HepG2 (cell line): ENCODE results near the gene DSEL. TPM values are rescaled to one million over a fixed set of nuclear protein-coding genes. Genes with fewer than 3 reads are reported as not detected.

Source experiments
- ATAC-seq: fragments of 200-7000 bp; cut with Tn5 transposase; 3 replicates; pipeline ENCODE4 v1.9.1; 2020; ENCODE audit warnings: mild to moderate bottlenecking, moderate library complexity
- BruUV-seq: library from RNA; stranded (reverse); fragments of 400-500 nt; replicated peaks from 2 replicates; lab custom pipeline; 2021; lab: Mats Ljungman, UMichigan
- CTCF ChIA-PET: fragments of 300-600 bp; formaldehyde crosslinking; extraction: SDS; loops from one replicate; lab custom pipeline; 2021; ENCODE audit warnings: low total read pairs, inconsistent platforms, low intra/inter-chr PET ratio; lab: Yijun Ruan, JAX
- POLR2A ChIA-PET: fragments of 350-600 bp; sonication (Branson Sonifier 250); formaldehyde crosslinking; loops from one replicate; lab custom pipeline; 2020; ENCODE audit warnings: antibody characterized with exemption, inconsistent platforms; lab: Yijun Ruan, JAX
- DNase-seq: peaks from one replicate; pipeline ENCODE4 v3.0.0-alpha.2; 2015; ENCODE audit warnings: low spot score
- FAIRE-seq: peaks from 3 replicates; lab custom pipeline; 2011; peaks lifted over from hg19 to GRCh38; lab: Jason Lieb, UNC
- H2AFZ ChIP-seq: one replicate; pipeline ENCODE4 v1.6.1; 2011; ENCODE audit warnings: low read length, inconsistent platforms
- H3K27ac ChIP-seq: fragments of 300-600 bp; 3 replicates; pipeline ENCODE4 v1.8.0; 2011; ENCODE audit warnings: mixed run types, mild to moderate bottlenecking, mixed read lengths, low read length, inconsistent platforms; ENCODE audit not compliant: insufficient read depth; ENCODE audit errors: extremely low read length
- H3K27me3 ChIP-seq, 2 experiments: fragments of 200-600 bp in 1 of 2; 2 replicates in 1 of 2; 3 replicates in 1 of 2; pipeline versions ENCODE4 v1.6.0 to v1.8.0; 2011; ENCODE audit warnings: low read length in 2 of 2, mild to moderate bottlenecking in 2 of 2, moderate library complexity in 2 of 2, inconsistent platforms in 1 of 2; ENCODE audit not compliant: insufficient read depth in 2 of 2, control insufficient read depth in 1 of 2
- H3K36me3 ChIP-seq, 2 experiments: fragments of 200-600 bp in 1 of 2; replicated peaks in 1 of 2; 2 replicates in 1 of 2; 3 replicates in 1 of 2; pipeline versions ENCODE4 v1.5.1 to v1.8.0; 2011; ENCODE audit warnings: low read length in 2 of 2, inconsistent platforms in 1 of 2; ENCODE audit not compliant: insufficient read depth in 2 of 2, control insufficient read depth in 1 of 2
- H3K4me1 ChIP-seq: 2 replicates; pipeline ENCODE4 v1.5.1; 2012; ENCODE audit warnings: low read length, inconsistent platforms; ENCODE audit not compliant: insufficient read depth
- H3K4me2 ChIP-seq: 2 replicates; pipeline ENCODE4 v1.6.0; 2011; ENCODE audit warnings: low read depth, low read length, inconsistent platforms
- H3K4me3 ChIP-seq, 3 experiments: fragments of 200-600 bp in 1 of 3; sonication (generic), shearing (Covaris generic) in 1 of 3; replicated peaks in 1 of 3; 2 replicates each; pipeline ENCODE4 v1.5.1; 2011 to 2016; ENCODE audit warnings: low read length in 3 of 3, inconsistent platforms in 2 of 3, low read depth in 2 of 3, mild to moderate bottlenecking in 2 of 3, control low read depth in 1 of 3, mixed read lengths in 1 of 3; ENCODE audit not compliant: insufficient read depth in 1 of 3
- H3K79me2 ChIP-seq: one replicate; pipeline ENCODE4 v1.6.1; 2011; ENCODE audit warnings: low read length, inconsistent platforms; ENCODE audit not compliant: insufficient read depth
- H3K9ac ChIP-seq: 2 replicates; pipeline ENCODE4 v1.6.0; 2011; ENCODE audit warnings: mild to moderate bottlenecking, low read depth, low read length, inconsistent platforms; ENCODE audit not compliant: insufficient read depth
- H3K9me3 ChIP-seq: 2 replicates; pipeline ENCODE4 v1.5.1; 2012; ENCODE audit warnings: mild to moderate bottlenecking, low read length
- H4K20me1 ChIP-seq: 2 replicates; pipeline ENCODE4 v1.6.0; 2011; ENCODE audit warnings: inconsistent platforms, mild to moderate bottlenecking, low read length, moderate library complexity; ENCODE audit not compliant: insufficient read depth
- ETV5 ChIP-seq: IDR thresholded peaks from 2 replicates; pipeline ENCODE4 v1.6.1; 2018; ENCODE audit warnings: missing biosample characterization, missing genetic modification reagents, inconsistent platforms, borderline replicate concordance
- GATAD1 ChIP-seq: IDR thresholded peaks from 2 replicates; pipeline ENCODE4 v1.6.1; 2016; ENCODE audit warnings: missing genetic modification reagents, missing compliant biosample characterization
- HDAC2 ChIP-seq: sonication (generic); formaldehyde crosslinking; IDR thresholded peaks from 2 replicates; pipeline ENCODE4 v1.4.0; 2020; ENCODE audit warnings: missing genetic modification reagents
- HNF4G ChIP-seq, 2 experiments: sonication (generic) in 1 of 2; formaldehyde crosslinking in 1 of 2; IDR thresholded peaks; 2 replicates each; pipeline versions ENCODE4 v1.4.0 to v1.6.1; 2011 to 2020; ENCODE audit warnings: borderline replicate concordance in 2 of 2, low read depth in 2 of 2, mild to moderate bottlenecking in 2 of 2, low read length in 1 of 2, missing genetic modification reagents in 1 of 2, moderate library complexity in 1 of 2
- IRF2 ChIP-seq: IDR thresholded peaks from 2 replicates; pipeline ENCODE4 v1.6.1; 2018; ENCODE audit warnings: missing genetic modification reagents, missing compliant biosample characterization
- PAX8 ChIP-seq: sonication (generic); formaldehyde crosslinking; IDR thresholded peaks from 2 replicates; pipeline ENCODE4 v1.8.0; 2022; ENCODE audit warnings: mild to moderate bottlenecking, missing genetic modification reagents, borderline replicate concordance
- PHB2 ChIP-seq: fragments of 450-650 bp; IDR thresholded peaks from 2 replicates; pipeline ENCODE4 v1.6.1; 2018; ENCODE audit not compliant: partially characterized antibody
- RORA ChIP-seq: sonication (generic); formaldehyde crosslinking; IDR thresholded peaks from 2 replicates; pipeline ENCODE4 v1.5.0; 2020; ENCODE audit warnings: mild to moderate bottlenecking, missing genetic modification reagents, moderate library complexity
- ZNF335 ChIP-seq: sonication (generic); formaldehyde crosslinking; IDR thresholded peaks from 2 replicates; pipeline ENCODE4 v1.4.0; 2020; ENCODE audit warnings: missing genetic modification reagents
- ZNF720 ChIP-seq: sonication (generic); formaldehyde crosslinking; IDR thresholded peaks from 2 replicates; pipeline ENCODE4 v1.4.0; 2020; ENCODE audit warnings: missing genetic modification reagents
- ZNF773 ChIP-seq: sonication (generic); formaldehyde crosslinking; IDR thresholded peaks from 2 replicates; pipeline ENCODE4 v1.4.0; 2020; ENCODE audit warnings: missing genetic modification reagents, borderline replicate concordance
- ZNF790 ChIP-seq: sonication (generic); formaldehyde crosslinking; IDR thresholded peaks from 2 replicates; pipeline ENCODE4 v1.8.0; 2022; ENCODE audit warnings: missing genetic modification reagents, mild to moderate bottlenecking, borderline replicate concordance
- WGBS: methylation state at CpG from one replicate; pipeline ENCODE4 v1.1.6; 2017; ENCODE audit warnings: low lambda C conversion rate; 5-methylcytosine and 5-hydroxymethylcytosine counted together
- in situ Hi-C: cut with HindIII; loops from 2 replicates; pipeline ENCODE4 v1.10.0; 2017; ENCODE audit warnings: low pct_unique_long_range_greater_than_20kb; ENCODE audit not compliant: extremely low pct_ligation_motif_present
- intact Hi-C: fragments of 100-400 bp; cut with micrococcal nuclease; formaldehyde crosslinking; loops from one replicate; pipeline ENCODE4 v1.10.0; 2022; ENCODE audit not compliant: unreplicated experiment
- polyA plus RNA-seq, 8 experiments: library from polyadenylated mRNA; depleted of rRNA in 3 of 8; stranded (reverse) in 7 of 8; unstranded in 1 of 8; fragments of >200 nt; fragmentation: Illumina TruSeq in 4 of 8; extraction: Trizol in 4 of 8; gene quantifications; 2 replicates each; pipeline versions ENCODE4 v1.2.1 to v1.2.3, GENCODE V29; 2011 to 2016; ENCODE audit warnings: low read depth in 4 of 8, missing spikeins in 1 of 8, mixed read lengths in 1 of 8; ENCODE audit not compliant: insufficient read depth in 1 of 8
- total RNA-seq, 5 experiments: library from RNA; depleted of rRNA; stranded (reverse); fragments of >200 nt; fragmentation: Illumina TruSeq; extraction: Trizol; gene quantifications; 2 replicates each; pipeline ENCODE4 v1.2.3, GENCODE V29; 2016; ENCODE audit warnings: low read depth in 1 of 5
- TF ChIP-seq, protein P1 (sequence below): sonication (generic); formaldehyde crosslinking; IDR thresholded peaks from 2 replicates; pipeline ENCODE4 v1.5.1; 2020; ENCODE audit warnings: missing genetic modification reagents, mild to moderate bottlenecking, borderline replicate concordance
- TF ChIP-seq, protein P2 (sequence below): sonication (generic); formaldehyde crosslinking; IDR thresholded peaks from 2 replicates; pipeline ENCODE4 v1.4.0; 2020; ENCODE audit warnings: missing genetic modification reagents, borderline replicate concordance
- TF ChIP-seq, protein P3 (sequence below): sonication (generic); formaldehyde crosslinking; IDR thresholded peaks from 2 replicates; pipeline ENCODE4 v1.4.0; 2020; ENCODE audit warnings: missing genetic modification reagents, borderline replicate concordance

DSEL gene
- total and polyA plus RNA-seq, 2 of the 13 experiments (the other 11 are each of a cell fraction or from before 2014, with no cell fraction given), result 0.07 to 0.11 TPM

DNA sequence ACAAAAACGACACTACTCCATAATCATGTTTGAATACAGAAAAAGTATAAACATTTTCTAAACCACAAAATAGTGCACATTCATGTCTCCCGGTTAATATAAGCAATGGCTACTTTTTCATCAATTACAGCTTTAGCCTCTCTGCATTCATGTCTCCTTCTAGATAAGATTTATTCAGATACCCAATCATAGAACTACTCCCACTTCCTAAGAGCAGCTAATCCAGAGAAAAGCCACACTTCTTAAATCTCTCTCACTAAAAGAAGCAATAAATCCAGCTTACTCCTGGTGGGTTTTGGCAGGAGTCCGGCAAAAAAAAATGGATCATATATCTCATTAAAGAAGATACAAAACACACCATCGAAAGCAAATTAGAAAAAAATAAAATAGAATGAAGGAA is 20.1 kb downstream of the DSEL start:
- no peaks in the 10 kb centered on the region for H3K4me1 ChIP-seq
- H3K9me3 ChIP-seq, result no peaks in the 10 kb centered on the region
- no peaks in the 10 kb centered on the region for H4K20me1 ChIP-seq
- CTCF ChIA-PET, result no interaction called here
- H2AFZ ChIP-seq, result no peak overlapping the region
- H3K4me2 ChIP-seq, result no peak overlapping the region
- no peak overlapping the region for H3K4me3 ChIP-seq
- no peaks in the 10 kb centered on the region for H3K36me3 ChIP-seq
- no peaks in the 10 kb centered on the region for H3K27me3 ChIP-seq
- intact Hi-C loops (no loop called here), in situ Hi-C loops (no loop called here)
- H3K9ac ChIP-seq, result no peak overlapping the region
- H3K27ac ChIP-seq, result no peak overlapping the region
- FAIRE-seq (no peak), ATAC-seq (no peak), DNase-seq (no peak)
- TF ChIP-seq PAX8 (CRISPR knock-in tag) (no peak), PHB2 (no peak), ZNF720 (no peak), ZNF773 (CRISPR knock-in tag) (no peak), HNF4G (IDR thresholded peaks at IDR 0.05; ENCODE audit: borderline replicate concordance, low read depth, low read length) (no peak), HNF4G (CRISPR knock-in tag; IDR thresholded peaks at IDR 0.05; ENCODE audit: borderline replicate concordance, low read depth) (no peak), HDAC2 (CRISPR knock-in tag) (no peak), ETV5 (CRISPR knock-in tag) (no peak), IRF2 (CRISPR knock-in tag) (no peak), GATAD1 (CRISPR knock-in tag) (no peak), ZNF335 (CRISPR knock-in tag) (no peak), RORA (CRISPR knock-in tag) (no peak), ZNF790 (no peak)
- TF ChIP-seq, protein P1, sequence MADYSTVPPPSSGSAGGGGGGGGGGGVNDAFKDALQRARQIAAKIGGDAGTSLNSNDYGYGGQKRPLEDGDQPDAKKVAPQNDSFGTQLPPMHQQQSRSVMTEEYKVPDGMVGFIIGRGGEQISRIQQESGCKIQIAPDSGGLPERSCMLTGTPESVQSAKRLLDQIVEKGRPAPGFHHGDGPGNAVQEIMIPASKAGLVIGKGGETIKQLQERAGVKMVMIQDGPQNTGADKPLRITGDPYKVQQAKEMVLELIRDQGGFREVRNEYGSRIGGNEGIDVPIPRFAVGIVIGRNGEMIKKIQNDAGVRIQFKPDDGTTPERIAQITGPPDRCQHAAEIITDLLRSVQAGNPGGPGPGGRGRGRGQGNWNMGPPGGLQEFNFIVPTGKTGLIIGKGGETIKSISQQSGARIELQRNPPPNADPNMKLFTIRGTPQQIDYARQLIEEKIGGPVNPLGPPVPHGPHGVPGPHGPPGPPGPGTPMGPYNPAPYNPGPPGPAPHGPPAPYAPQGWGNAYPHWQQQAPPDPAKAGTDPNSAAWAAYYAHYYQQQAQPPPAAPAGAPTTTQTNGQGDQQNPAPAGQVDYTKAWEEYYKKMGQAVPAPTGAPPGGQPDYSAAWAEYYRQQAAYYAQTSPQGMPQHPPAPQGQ (CRISPR knock-in tag), result no peak
- TF ChIP-seq, protein P2, sequence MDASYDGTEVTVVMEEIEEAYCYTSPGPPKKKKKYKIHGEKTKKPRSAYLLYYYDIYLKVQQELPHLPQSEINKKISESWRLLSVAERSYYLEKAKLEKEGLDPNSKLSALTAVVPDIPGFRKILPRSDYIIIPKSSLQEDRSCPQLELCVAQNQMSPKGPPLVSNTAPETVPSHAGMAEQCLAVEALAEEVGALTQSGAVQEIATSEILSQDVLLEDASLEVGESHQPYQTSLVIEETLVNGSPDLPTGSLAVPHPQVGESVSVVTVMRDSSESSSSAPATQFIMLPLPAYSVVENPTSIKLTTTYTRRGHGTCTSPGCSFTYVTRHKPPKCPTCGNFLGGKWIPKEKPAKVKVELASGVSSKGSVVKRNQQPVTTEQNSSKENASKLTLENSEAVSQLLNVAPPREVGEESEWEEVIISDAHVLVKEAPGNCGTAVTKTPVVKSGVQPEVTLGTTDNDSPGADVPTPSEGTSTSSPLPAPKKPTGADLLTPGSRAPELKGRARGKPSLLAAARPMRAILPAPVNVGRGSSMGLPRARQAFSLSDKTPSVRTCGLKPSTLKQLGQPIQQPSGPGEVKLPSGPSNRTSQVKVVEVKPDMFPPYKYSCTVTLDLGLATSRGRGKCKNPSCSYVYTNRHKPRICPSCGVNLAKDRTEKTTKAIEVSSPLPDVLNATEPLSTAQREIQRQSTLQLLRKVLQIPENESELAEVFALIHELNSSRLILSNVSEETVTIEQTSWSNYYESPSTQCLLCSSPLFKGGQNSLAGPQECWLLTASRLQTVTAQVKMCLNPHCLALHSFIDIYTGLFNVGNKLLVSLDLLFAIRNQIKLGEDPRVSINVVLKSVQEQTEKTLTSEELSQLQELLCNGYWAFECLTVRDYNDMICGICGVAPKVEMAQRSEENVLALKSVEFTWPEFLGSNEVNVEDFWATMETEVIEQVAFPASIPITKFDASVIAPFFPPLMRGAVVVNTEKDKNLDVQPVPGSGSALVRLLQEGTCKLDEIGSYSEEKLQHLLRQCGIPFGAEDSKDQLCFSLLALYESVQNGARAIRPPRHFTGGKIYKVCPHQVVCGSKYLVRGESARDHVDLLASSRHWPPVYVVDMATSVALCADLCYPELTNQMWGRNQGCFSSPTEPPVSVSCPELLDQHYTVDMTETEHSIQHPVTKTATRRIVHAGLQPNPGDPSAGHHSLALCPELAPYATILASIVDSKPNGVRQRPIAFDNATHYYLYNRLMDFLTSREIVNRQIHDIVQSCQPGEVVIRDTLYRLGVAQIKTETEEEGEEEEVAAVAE (CRISPR knock-in tag), result no peak
- TF ChIP-seq, protein P3, sequence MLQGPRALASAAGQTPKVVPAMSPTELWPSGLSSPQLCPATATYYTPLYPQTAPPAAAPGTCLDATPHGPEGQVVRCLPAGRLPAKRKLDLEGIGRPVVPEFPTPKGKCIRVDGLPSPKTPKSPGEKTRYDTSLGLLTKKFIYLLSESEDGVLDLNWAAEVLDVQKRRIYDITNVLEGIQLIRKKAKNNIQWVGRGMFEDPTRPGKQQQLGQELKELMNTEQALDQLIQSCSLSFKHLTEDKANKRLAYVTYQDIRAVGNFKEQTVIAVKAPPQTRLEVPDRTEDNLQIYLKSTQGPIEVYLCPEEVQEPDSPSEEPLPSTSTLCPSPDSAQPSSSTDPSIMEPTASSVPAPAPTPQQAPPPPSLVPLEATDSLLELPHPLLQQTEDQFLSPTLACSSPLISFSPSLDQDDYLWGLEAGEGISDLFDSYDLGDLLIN (CRISPR knock-in tag), result no peak
- POLR2A ChIA-PET, result no interaction called here
- H3K79me2 ChIP-seq, result no peaks in the 10 kb centered on the region
- no TSS peak for BruUV-seq
- under 1% methylated on average over 4 of the region's 4 CpGs for WGBS
